Measurements from ENCODE around the gene NOTCH2.

DNA sequence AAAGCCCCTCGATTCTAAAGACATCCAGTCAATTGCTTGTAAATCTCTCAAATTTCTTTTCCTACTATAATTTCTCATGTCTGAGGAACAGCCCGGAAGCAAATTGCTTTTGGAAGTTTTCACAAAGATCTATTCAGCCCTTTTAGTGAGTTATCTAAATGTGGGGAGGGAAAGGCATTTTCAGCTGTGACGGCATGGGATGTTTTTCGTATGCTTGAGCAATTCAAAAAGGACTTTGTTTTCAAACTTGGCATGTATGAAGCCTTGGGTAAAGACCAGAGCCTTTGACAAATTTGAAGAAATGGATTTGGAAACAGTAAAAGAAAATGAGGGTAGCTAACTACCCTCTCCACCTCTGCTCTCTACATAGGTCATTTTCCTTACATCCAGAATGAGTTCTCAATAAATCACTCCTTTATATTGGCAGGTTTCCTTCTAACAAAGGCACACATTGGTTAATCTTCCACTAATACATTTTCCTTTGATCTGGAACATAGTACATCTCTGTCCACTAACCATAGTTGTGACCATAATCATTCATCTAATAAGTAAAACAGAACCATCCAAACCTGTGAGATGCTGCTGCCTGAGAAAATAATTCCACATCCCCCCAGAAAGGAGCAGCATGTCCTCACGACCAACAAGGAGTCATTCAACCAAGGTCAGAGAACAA is 107.0 kb downstream of the NOTCH2 start:
- TF ChIP-seq TRIM28 (IDR thresholded peaks at IDR 0.05; ENCODE audit: borderline replicate concordance, low read length) (no peak), ZNF558 (tag by site-specific recombination; IDR thresholded peaks at IDR 0.05) (no peak), ZNF777 (tag by site-specific recombination; IDR thresholded peaks at IDR 0.05; ENCODE audit: borderline replicate concordance) (no peak), ZNF37A (tag by site-specific recombination; IDR thresholded peaks at IDR 0.05) (no peak), ZNF324 (tag by site-specific recombination; IDR thresholded peaks at IDR 0.05) (no peak), ZNF510 (tag by site-specific recombination; IDR thresholded peaks at IDR 0.05; ENCODE audit: insufficient replicate concordance) (no peak), SCRT2 (tag by site-specific recombination; IDR thresholded peaks at IDR 0.05) (no peak), HOXA7 (CRISPR knock-in tag; IDR thresholded peaks at IDR 0.05; ENCODE audit: borderline replicate concordance) (no peak), GLIS1 (tag by site-specific recombination; IDR thresholded peaks at IDR 0.05) (no peak)
- TF ChIP-seq, protein P1, sequence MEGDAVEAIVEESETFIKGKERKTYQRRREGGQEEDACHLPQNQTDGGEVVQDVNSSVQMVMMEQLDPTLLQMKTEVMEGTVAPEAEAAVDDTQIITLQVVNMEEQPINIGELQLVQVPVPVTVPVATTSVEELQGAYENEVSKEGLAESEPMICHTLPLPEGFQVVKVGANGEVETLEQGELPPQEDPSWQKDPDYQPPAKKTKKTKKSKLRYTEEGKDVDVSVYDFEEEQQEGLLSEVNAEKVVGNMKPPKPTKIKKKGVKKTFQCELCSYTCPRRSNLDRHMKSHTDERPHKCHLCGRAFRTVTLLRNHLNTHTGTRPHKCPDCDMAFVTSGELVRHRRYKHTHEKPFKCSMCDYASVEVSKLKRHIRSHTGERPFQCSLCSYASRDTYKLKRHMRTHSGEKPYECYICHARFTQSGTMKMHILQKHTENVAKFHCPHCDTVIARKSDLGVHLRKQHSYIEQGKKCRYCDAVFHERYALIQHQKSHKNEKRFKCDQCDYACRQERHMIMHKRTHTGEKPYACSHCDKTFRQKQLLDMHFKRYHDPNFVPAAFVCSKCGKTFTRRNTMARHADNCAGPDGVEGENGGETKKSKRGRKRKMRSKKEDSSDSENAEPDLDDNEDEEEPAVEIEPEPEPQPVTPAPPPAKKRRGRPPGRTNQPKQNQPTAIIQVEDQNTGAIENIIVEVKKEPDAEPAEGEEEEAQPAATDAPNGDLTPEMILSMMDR (tag by site-specific recombination; IDR thresholded peaks at IDR 0.05), result no peak
- TF ChIP-seq, protein P2, sequence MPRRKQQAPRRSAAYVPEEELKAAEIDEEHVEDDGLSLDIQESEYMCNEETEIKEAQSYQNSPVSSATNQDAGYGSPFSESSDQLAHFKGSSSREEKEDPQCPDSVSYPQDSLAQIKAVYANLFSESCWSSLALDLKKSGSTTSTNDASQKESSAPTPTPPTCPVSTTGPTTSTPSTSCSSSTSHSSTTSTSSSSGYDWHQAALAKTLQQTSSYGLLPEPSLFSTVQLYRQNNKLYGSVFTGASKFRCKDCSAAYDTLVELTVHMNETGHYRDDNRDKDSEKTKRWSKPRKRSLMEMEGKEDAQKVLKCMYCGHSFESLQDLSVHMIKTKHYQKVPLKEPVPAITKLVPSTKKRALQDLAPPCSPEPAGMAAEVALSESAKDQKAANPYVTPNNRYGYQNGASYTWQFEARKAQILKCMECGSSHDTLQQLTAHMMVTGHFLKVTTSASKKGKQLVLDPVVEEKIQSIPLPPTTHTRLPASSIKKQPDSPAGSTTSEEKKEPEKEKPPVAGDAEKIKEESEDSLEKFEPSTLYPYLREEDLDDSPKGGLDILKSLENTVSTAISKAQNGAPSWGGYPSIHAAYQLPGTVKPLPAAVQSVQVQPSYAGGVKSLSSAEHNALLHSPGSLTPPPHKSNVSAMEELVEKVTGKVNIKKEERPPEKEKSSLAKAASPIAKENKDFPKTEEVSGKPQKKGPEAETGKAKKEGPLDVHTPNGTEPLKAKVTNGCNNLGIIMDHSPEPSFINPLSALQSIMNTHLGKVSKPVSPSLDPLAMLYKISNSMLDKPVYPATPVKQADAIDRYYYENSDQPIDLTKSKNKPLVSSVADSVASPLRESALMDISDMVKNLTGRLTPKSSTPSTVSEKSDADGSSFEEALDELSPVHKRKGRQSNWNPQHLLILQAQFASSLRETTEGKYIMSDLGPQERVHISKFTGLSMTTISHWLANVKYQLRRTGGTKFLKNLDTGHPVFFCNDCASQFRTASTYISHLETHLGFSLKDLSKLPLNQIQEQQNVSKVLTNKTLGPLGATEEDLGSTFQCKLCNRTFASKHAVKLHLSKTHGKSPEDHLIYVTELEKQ (tag by site-specific recombination; IDR thresholded peaks at IDR 0.05; ENCODE audit: borderline replicate concordance), result no peak
- TF ChIP-seq, protein P3, sequence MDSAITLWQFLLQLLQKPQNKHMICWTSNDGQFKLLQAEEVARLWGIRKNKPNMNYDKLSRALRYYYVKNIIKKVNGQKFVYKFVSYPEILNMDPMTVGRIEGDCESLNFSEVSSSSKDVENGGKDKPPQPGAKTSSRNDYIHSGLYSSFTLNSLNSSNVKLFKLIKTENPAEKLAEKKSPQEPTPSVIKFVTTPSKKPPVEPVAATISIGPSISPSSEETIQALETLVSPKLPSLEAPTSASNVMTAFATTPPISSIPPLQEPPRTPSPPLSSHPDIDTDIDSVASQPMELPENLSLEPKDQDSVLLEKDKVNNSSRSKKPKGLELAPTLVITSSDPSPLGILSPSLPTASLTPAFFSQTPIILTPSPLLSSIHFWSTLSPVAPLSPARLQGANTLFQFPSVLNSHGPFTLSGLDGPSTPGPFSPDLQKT (IDR thresholded peaks at IDR 0.05; ENCODE audit: borderline replicate concordance, low read depth, low read length), result no peak
